HL-60/S4 (cell line): Measurements from ENCODE around the gene NARF.

Source experiments
- in situ Hi-C: fragments of 300-500 bp; cut with MboI; formaldehyde crosslinking; loops from 2 replicates; pipeline ENCODE4 v1.14.3; 2022; ENCODE audit warnings: low sequenced_read_pairs

The NARF gene

GRCh38 chr17:82433560-82434215 lies 24.9 kb upstream of the NARF start:
- in situ Hi-C loops, result no loop called here

- in situ Hi-C loops, result no loop called here
These were observed 24.4 kb upstream of the NARF start for GRCh38 chr17:82434216-82434565.

- in situ Hi-C loops, result no loop called here
These were observed 23.4 kb upstream of the NARF start for GRCh38 chr17:82435103-82435502.

GRCh38 chr17:82435601-82436583 lies 22.6 kb upstream of the NARF start:
- in situ Hi-C loops, result no loop called here

- in situ Hi-C loops, result no loop called here
These were observed 21.8 kb upstream of the NARF start for GRCh38 chr17:82436601-82437324.

GRCh38 chr17:82437325-82437668 lies 21.2 kb upstream of the NARF start:
- in situ Hi-C loops, result no loop called here

GRCh38 chr17:82438401-82439193 lies 19.9 kb upstream of the NARF start:
- in situ Hi-C loops, result no loop called here

- in situ Hi-C loops, result no loop called here
These were observed 19.2 kb upstream of the NARF start for GRCh38 chr17:82439194-82439828.

- in situ Hi-C loops, result no loop called here
These were observed 18.6 kb upstream of the NARF start for GRCh38 chr17:82439829-82440365.

- in situ Hi-C loops, result no loop called here
These were observed 18.0 kb upstream of the NARF start for GRCh38 chr17:82440469-82440981.

GRCh38 chr17:82440991-82441627 lies 17.4 kb upstream of the NARF start:
- in situ Hi-C loops, result no loop called here

- in situ Hi-C loops, result no loop called here
These were observed 16.7 kb upstream of the NARF start for GRCh38 chr17:82441691-82442487.

GRCh38 chr17:82442643-82443464 lies 15.7 kb upstream of the NARF start:
- in situ Hi-C loops, result no loop called here

GRCh38 chr17:82443465-82444283 lies 14.9 kb upstream of the NARF start:
- in situ Hi-C loops, result no loop called here

GRCh38 chr17:82444284-82444893 lies 14.2 kb upstream of the NARF start:
- in situ Hi-C loops, result no loop called here

- in situ Hi-C loops, result no loop called here
These were observed 13.5 kb upstream of the NARF start for GRCh38 chr17:82444941-82445521.
